LHCN-M2 (cell line): ENCODE results near the gene PPA1. TPM values are rescaled to one million over a fixed set of nuclear protein-coding genes. Genes with fewer than 3 reads are reported as not detected.
"Not testable (repeated sequence)": the region's sequence is repeated elsewhere in the genome, so short reads cannot be mapped to it uniquely, and the experiment has no call there.

ENCODE experiments used
- DNase-seq: peaks from one replicate; pipeline ENCODE4 v3.0.0-alpha.2; 2012; ENCODE audit warnings: low read depth
- total RNA-seq: library from RNA; depleted of rRNA; stranded (reverse); fragments of >200 nt; gene quantifications from 2 replicates; pipeline ENCODE4 v1.2.3, GENCODE V29; 2014; rRNA removed

Gene PPA1
- total RNA-seq, 1 experiment from 2014 or later, result 178 TPM

GRCh38 chr10:70175516-70175915, 57.7 kb downstream of the PPA1 start:
- no peak for DNase-seq

GRCh38 chr10:70174058-70174741, 59.0 kb downstream of the PPA1 start:
- no peak for DNase-seq

GRCh38 chr10:70169649-70170364, 63.4 kb downstream of the PPA1 start:
- no peak for DNase-seq

DNA sequence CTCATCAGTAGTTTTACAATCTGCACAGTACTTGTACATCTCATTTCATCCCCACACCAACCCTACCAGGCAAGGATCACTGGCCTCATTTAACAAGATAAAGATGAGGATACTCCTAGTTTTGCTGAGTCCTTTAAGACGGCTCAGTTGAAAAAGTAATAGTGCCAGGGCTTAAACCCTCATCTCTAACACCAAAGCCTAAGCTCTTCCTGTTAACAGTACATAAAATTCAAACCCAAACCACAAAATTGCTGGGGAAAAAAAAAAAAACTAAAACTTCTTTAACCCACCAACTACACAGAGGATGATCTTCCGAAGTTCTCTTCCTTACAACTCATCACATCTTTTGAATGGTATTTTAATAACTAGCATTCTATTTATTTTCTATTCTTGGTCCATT, 64.2 kb downstream of the PPA1 start:
- no peak for DNase-seq

- DNase-seq, result peak; percentile 41
Observed at GRCh38 chr10:70167246-70167645, 66.0 kb downstream of the PPA1 start.

GRCh38 chr10:70166394-70166793, 66.8 kb downstream of the PPA1 start:
- DNase-seq, result no peak

GRCh38 chr10:70164163-70164562, 69.1 kb downstream of the PPA1 start:
- no peak for DNase-seq

DNA sequence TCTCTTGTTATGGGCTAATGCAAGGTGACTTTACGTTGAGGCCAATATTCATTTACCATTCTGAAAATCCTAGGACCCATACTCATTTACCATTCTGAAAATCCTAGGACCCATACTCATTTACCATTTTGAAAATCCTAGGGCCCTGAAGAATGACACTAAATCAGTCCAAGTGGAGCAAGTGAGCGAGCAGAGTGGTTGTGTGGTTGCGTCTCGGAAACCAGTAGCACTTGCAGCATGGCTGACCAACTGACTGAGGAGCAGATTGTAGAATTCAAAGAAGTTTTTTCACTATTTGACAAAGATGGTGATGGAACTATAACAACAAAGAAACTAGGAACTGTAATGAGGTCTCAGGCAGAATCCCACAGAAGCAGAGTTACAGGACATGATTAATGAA, 69.8 kb downstream of the PPA1 start:
- DNase-seq, result no peak

DNA sequence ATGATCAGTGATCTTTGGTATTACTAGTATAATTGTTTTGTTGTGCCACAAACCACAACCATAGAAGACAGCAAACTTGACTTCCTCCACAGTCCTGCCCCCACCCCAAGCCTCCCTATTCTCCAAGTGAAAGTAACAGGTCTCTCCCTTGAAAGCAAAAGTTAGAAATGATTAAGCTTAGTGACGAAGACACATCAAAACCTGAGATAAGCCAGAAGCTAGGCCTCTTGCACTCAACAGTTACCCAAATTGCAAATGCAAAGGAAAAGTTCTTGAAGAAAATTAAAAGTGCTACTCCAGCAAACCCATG, 70.4 kb downstream of the PPA1 start:
- no peak for DNase-seq

DNA sequence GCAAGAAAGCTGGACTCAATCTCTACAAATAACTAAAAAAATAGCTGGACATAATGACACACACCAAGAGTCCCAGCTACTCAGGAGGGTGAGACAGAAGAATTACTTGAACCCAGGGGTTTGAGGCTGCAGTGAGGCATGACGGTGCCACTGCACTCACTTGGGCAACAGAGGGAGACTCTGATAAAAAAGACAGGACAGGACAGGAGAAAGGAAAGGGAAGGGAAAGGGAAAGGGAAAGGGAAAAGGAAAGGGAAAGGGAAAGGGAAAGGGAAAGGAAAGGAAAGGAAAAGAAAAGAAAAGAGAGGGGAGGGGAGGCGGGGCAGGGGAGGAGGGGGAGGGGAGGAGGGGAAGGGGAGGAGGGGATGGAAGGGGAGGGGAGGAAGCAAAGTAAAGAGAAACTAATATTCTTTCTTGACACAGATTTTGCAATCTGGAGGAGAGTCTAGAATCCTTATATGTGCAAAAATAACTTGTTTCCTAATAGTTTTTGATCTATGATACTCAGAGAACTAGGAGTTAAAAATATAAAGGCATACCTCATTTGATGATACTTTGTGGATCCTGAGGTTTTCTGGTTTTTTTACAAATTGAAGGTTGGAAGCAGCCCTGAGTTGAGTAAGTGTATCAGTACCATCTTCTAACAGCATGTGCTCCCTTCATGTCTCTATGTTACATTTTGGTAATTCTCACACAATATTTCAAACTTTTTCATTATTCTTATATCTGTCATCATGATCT, 70.9 kb downstream of the PPA1 start:
- no peak for DNase-seq

GRCh38 chr10:70160798-70161197, 72.4 kb downstream of the PPA1 start:
- DNase-seq, result no peak

DNA sequence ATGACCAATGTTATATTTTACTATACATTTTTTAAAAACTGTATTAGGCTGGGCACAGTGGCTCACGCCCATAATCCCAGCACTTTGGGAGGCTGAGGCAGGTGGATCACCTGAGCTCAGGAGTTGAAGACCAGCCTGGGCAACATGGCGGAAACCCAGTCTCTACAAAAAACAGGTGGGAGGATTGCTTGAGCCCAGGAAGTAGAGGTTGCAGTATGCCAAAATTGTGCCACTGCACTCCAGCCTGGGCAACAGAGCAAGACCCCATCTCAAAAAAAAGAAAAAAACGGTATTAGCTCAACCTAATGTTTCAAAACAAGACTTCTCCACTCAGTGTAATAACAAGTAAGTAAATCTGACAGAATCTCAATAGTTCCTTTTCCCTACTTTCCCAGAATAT, 73.9 kb downstream of the PPA1 start:
- DNase-seq, result not testable (repeated sequence)

- DNase-seq, result no peak
Observed at GRCh38 chr10:70158113-70158512, 75.1 kb downstream of the PPA1 start.

DNA sequence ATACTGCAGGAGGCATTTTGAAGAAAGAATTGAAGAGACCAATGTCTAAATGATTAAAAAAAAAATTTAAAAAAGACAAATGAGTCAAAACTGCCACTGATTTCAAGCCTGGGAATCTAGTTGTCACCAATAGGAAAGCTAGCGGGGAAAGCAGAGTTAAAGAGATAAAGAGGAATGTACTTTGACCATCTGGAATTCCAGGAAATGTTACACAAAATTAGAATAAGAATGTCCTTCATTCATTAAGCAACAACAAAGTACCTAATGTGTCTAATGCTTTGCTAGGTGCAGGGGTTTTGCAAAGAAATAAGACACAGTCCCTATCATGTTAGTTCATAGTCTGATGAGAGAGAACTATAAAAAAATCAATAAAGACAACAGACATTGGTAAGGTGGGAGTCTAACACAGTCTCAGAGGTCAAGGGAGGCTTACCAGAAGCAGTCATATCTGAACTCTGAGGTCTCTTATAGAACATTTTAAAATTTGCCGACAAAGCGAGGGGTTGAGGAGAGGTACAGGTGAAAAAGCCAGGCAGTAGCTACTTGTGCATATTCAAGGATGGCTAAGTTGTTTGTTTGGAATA, 77.9 kb downstream of the PPA1 start:
- DNase-seq, result no peak

Other genes starting within 250 kb of the PPA1 start
- gene MACROH2A2, start 180.6 kb downstream of the PPA1 start, total RNA-seq, result 13.3 and 14.5 TPM in 2 replicates
- 5.8 and 6.9 TPM in 2 replicates for gene AIFM2, start 100.6 kb downstream of the PPA1 start, total RNA-seq
- gene TYSND1, start 86.7 kb downstream of the PPA1 start, total RNA-seq, result 14.1 and 20.5 TPM in 2 replicates
- 108 and 111 TPM in 2 replicates for gene SAR1A, start 62.9 kb downstream of the PPA1 start, total RNA-seq
- gene NPFFR1, start 50.6 kb upstream of the PPA1 start, total RNA-seq, result not detected in 2 replicates
- 12.9 and 14.1 TPM in 2 replicates for gene LRRC20, start 149.2 kb upstream of the PPA1 start, total RNA-seq
- 32.8 and 42.9 TPM in 2 replicates for gene EIF4EBP2, start 170.7 kb upstream of the PPA1 start, total RNA-seq
- not detected in 2 replicates for gene NODAL, start 208.3 kb upstream of the PPA1 start, total RNA-seq
- 0.38 and 0.40 TPM in 2 replicates for gene PALD1, start 245.3 kb upstream of the PPA1 start, total RNA-seq